A549 (cell line): ENCODE results near the gene CASP10. TPM values are rescaled to one million over a fixed set of nuclear protein-coding genes. Genes with fewer than 3 reads are reported as not detected.

Source experiments
- ATAC-seq, 2 experiments: fragments of 200-7000 bp in 1 of 2; fragments of >200 bp in 1 of 2; cut with Nextera tagmentation in 1 of 2; cut with Tn5 transposase in 1 of 2; 3 replicates each; pipeline versions ENCODE4 v1.8.0 to v1.9.1; 2018 to 2020; ENCODE audit warnings: mild to moderate bottlenecking in 1 of 2, moderate library complexity in 1 of 2
- CTCF ChIA-PET: fragments of 300-600 bp; sonication (Branson Sonifier 250); formaldehyde crosslinking; extraction: SDS; loops from one replicate; lab custom pipeline; 2021; ENCODE audit warnings: antibody characterized with exemption, inconsistent platforms; lab: Yijun Ruan, JAX
- POLR2A ChIA-PET: fragments of 350-600 bp; formaldehyde crosslinking; extraction: SDS; loops from one replicate; lab custom pipeline; 2021; ENCODE audit warnings: antibody characterized with exemption, inconsistent platforms; lab: Yijun Ruan, JAX
- DNase-seq, 2 experiments: peaks; one replicate each; pipeline versions ENCODE4 v3.0.0 to v3.0.0-alpha.2; 2011 to 2016; ENCODE audit warnings: low read depth in 1 of 2, low spot score in 1 of 2
- FAIRE-seq: peaks from 2 replicates; lab custom pipeline; 2011; peaks lifted over from hg19 to GRCh38; lab: Jason Lieb, UNC
- H3K27ac ChIP-seq, 2 experiments: fragments of >200 bp; sonication (Bioruptor Twin); formaldehyde crosslinking; 3 replicates each; pipeline ENCODE4 v1.5.1; 2016 to 2017
- H3K4me1 ChIP-seq: fragments of >200 bp; sonication (Bioruptor Twin); formaldehyde crosslinking; 3 replicates; pipeline ENCODE4 v1.6.1; 2016
- H3K4me2 ChIP-seq: fragments of >200 bp; sonication (Bioruptor Twin); formaldehyde crosslinking; 3 replicates; pipeline ENCODE4 v1.6.1; 2016
- H3K4me3 ChIP-seq: fragments of >200 bp; sonication (Bioruptor Twin); formaldehyde crosslinking; 3 replicates; pipeline ENCODE4 v1.5.1; 2016
- H3K9me3 ChIP-seq: fragments of >200 bp; sonication (Bioruptor Twin); formaldehyde crosslinking; 3 replicates; pipeline ENCODE4 v1.6.1; 2016
- CBX8 ChIP-seq: fragments of 200-600 bp; sonication (generic); IDR thresholded peaks from 2 replicates; pipeline ENCODE4 v1.6.1; 2016
- E2F6 ChIP-seq: IDR thresholded peaks from 2 replicates; pipeline ENCODE4 v1.6.1; 2012; ENCODE audit warnings: low read depth, borderline replicate concordance
- EHF ChIP-seq: fragments of 250-450 bp; sonication (Bioruptor Pico); IDR thresholded peaks from 2 replicates; pipeline ENCODE4 v1.5.0; 2020; ENCODE audit warnings: mild to moderate bottlenecking
- FOSL2 ChIP-seq, 2 experiments: fragments of 450-650 bp in 1 of 2; fragments of >200 bp in 1 of 2; sonication (Bioruptor Twin) in 1 of 2; formaldehyde crosslinking; IDR thresholded peaks; 2 replicates each; pipeline versions ENCODE4 v1.5.0 to v1.6.1; 2016 to 2020; ENCODE audit warnings: mild to moderate bottlenecking in 1 of 2, moderate library complexity in 1 of 2
- FOXS1 ChIP-seq: fragments of 250-450 bp; sonication (Bioruptor Pico); IDR thresholded peaks from 2 replicates; pipeline ENCODE4 v1.5.0; 2020; ENCODE audit warnings: mild to moderate bottlenecking, moderate library complexity
- HDAC2 ChIP-seq: fragments of 200-600 bp; sonication (generic); IDR thresholded peaks from 2 replicates; pipeline ENCODE4 v1.6.1; 2016
- HOXA7 ChIP-seq: fragments of 250-450 bp; sonication (Bioruptor Pico); IDR thresholded peaks from 2 replicates; pipeline ENCODE4 v1.5.0; 2020; ENCODE audit warnings: mild to moderate bottlenecking, moderate library complexity
- HOXB5 ChIP-seq: fragments of 250-450 bp; sonication (Bioruptor Pico); IDR thresholded peaks from 2 replicates; pipeline ENCODE4 v1.5.0; 2020; ENCODE audit warnings: mild to moderate bottlenecking, moderate library complexity
- MAFK ChIP-seq: fragments of 450-650 bp; IDR thresholded peaks from 2 replicates; pipeline ENCODE4 v1.6.1; 2014; ENCODE audit not compliant: partially characterized antibody
- MAZ ChIP-seq: fragments of 150-350 bp; IDR thresholded peaks from 2 replicates; pipeline ENCODE4 v1.6.1; 2014; ENCODE audit warnings: antibody characterized with exemption, low read depth, low read length, borderline replicate concordance
- MYC ChIP-seq: IDR thresholded peaks from 2 replicates; pipeline ENCODE4 v1.6.1; 2012; ENCODE audit warnings: mild to moderate bottlenecking, inconsistent platforms, low read length, improper control_type of control experiment, borderline replicate concordance
- NPAS2 ChIP-seq: fragments of 250-450 bp; sonication (Bioruptor Pico); IDR thresholded peaks from 2 replicates; pipeline ENCODE4 v1.8.0; 2022; ENCODE audit warnings: mild to moderate bottlenecking, moderate library complexity, borderline replicate concordance
- PBX3 ChIP-seq: IDR thresholded peaks from 2 replicates; pipeline ENCODE4 v1.6.1; 2012
- RAD21 ChIP-seq, 2 experiments: fragments of >200 bp in 1 of 2; sonication (Bioruptor Twin) in 1 of 2; formaldehyde crosslinking in 1 of 2; IDR thresholded peaks in 1 of 2; conservative IDR thresholded peaks in 1 of 2; 2 replicates in 1 of 2; 3 replicates in 1 of 2; pipeline ENCODE4 v1.6.1; 2012 to 2018; ENCODE audit warnings: inconsistent platforms in 1 of 2
- RNF2 ChIP-seq: fragments of 200-600 bp; sonication (generic); IDR thresholded peaks from 2 replicates; pipeline ENCODE4 v1.6.1; 2016; ENCODE audit warnings: low read depth, mild to moderate bottlenecking, antibody characterized with exemption, moderate library complexity, borderline replicate concordance
- TP53 ChIP-seq: fragments of 250-450 bp; sonication (Bioruptor Pico); IDR thresholded peaks from 2 replicates; pipeline ENCODE4 v1.5.0; 2021; ENCODE audit warnings: mild to moderate bottlenecking, moderate library complexity
- USF2 ChIP-seq: fragments of 450-650 bp; IDR thresholded peaks from 2 replicates; pipeline ENCODE4 v1.6.1; 2014; ENCODE audit warnings: antibody characterized with exemption
- ZC3H11A ChIP-seq: fragments of 450-650 bp; IDR thresholded peaks from 2 replicates; pipeline ENCODE4 v1.6.1; 2014; ENCODE audit warnings: antibody characterized with exemption, mild to moderate bottlenecking
- WGBS: methylation state at CpG from one replicate; pipeline ENCODE4 v1.1.6; 2017; ENCODE audit errors: missing lambda C conversion rate; 5-methylcytosine and 5-hydroxymethylcytosine counted together
- polyA plus RNA-seq, 4 experiments: library from polyadenylated mRNA; depleted of rRNA in 3 of 4; stranded (reverse); fragments of >200 nt; fragmentation: RNase III in 1 of 4; extraction: RNeasy Plus Mini Kit Qiagen cat#74134 plus additional on column Dnase treatment in 1 of 4; gene quantifications; 2 replicates in 3 of 4; 3 replicates in 1 of 4; pipeline ENCODE4 v1.2.3, GENCODE V29; 2011 to 2017

The CASP10 gene
- polyA plus RNA-seq, 2 of the 4 experiments (the other 2 are of a cell fraction): 3.0 to 6.5 TPM

GRCh38 chr2:201139836-201140604 is 42.9 kb upstream of the CASP10 start:
- POLR2A ChIA-PET: no interaction called here
- 88% methylated on average over 15 of the region's 34 CpGs for WGBS
- Histone ChIP-seq H3K27ac (no peak overlapping the region), H3K4me1 (peaks cover 9% of the 10 kb centered on the region; the same call in 2 of the 3 replicates), H3K9me3 (no peaks in the 10 kb centered on the region), H3K4me3 (no peak overlapping the region), H3K4me2 (no peak overlapping the region)
- FAIRE-seq: no peak
- ATAC-seq: no peak
- DNase-seq: no peak
- CTCF ChIA-PET: no interaction called here
- TF ChIP-seq HDAC2 (no peak), MYC (no peak), E2F6 (no peak), RNF2 (no peak), HOXA7 (CRISPR knock-in tag) (no peak), MAZ (no peak), USF2 (no peak), PBX3 (no peak), RAD21 (conservative IDR thresholded peaks at IDR 0.05 in 1 of 2, IDR thresholded peaks at IDR 0.05 in 1 of 2) (no peak), MAFK (no peak), FOXS1 (CRISPR knock-in tag) (no peak), CBX8 (no peak), ZC3H11A (no peak), EHF (CRISPR knock-in tag) (no peak), FOSL2 (IDR thresholded peaks at IDR 0.05) (no peak), FOSL2 (CRISPR knock-in tag; IDR thresholded peaks at IDR 0.05) (no peak), TP53 (no peak)

GRCh38 chr2:201144101-201145051 is 38.6 kb upstream of the CASP10 start:
- DNase-seq: no peak
- no peak overlapping the region for H3K4me3 ChIP-seq
- ChIA-PET POLR2A (interaction anchor here (1.1 to 1.4 kb wide), 2 partner anchors 14 to 280 kb away, joined by 3 read pairs; partner anchors contain the start of gene CLK1), CTCF (interaction anchor here (0.9 to 3.2 kb wide), 10 partner anchors 11 to 243 kb away, joined by 3 to 28 read pairs (median 4); no protein-coding TSS in a partner anchor)
- FAIRE-seq: no peak
- H3K27ac ChIP-seq: peak overlapping the region in 1 of 2 experiments; percentile 27; a peak in 2 of 6 replicates
- H3K9me3 ChIP-seq: no peaks in the 10 kb centered on the region
- peak overlapping the region; percentile 10; the same call in 1 of the 3 replicates for H3K4me2 ChIP-seq
- TF ChIP-seq HOXB5 (no peak), NPAS2 (no peak), MAFK (peak; percentile 80)
- WGBS: 74% methylated on average over 5 of the region's 5 CpGs
- peaks cover 29% of the 10 kb centered on the region for H3K4me1 ChIP-seq
- ATAC-seq: no peak; a peak in 1 of 6 replicates
